Immature natural killer cell (primary cell): ENCODE results near the gene SUPT3H. TPM values are rescaled to one million over a fixed set of nuclear protein-coding genes. Genes with fewer than 3 reads are reported as not detected.

Experiments used
- DNase-seq, 3 donors: peaks; one replicate each; pipeline ENCODE4 v3.0.0; 2022; ENCODE audit warnings: mixed read lengths in 1 of 3
- H3K27ac Mint-ChIP-seq, 6 donors: one replicate each; pipeline ENCODE4 v1.8.0; 2020; ENCODE audit warnings: mixed read lengths in 6 of 6, mild to moderate bottlenecking in 5 of 6, inconsistent platforms in 4 of 6, moderate library complexity in 3 of 6
- H3K27me3 Mint-ChIP-seq, 3 donors: one replicate each; pipeline ENCODE4 v1.8.0; 2020 to 2021; ENCODE audit warnings: low read depth in 3 of 3, mild to moderate bottlenecking in 3 of 3, mixed read lengths in 3 of 3, moderate library complexity in 3 of 3, inconsistent platforms in 1 of 3
- H3K36me3 Mint-ChIP-seq, 3 donors: one replicate each; pipeline ENCODE4 v1.8.0; 2020; ENCODE audit warnings: mixed read lengths in 3 of 3, inconsistent platforms in 2 of 3, mild to moderate bottlenecking in 2 of 3
- H3K4me1 Mint-ChIP-seq, 2 donors: one replicate each; pipeline ENCODE4 v1.8.0; 2020; ENCODE audit warnings: inconsistent platforms in 2 of 2, mild to moderate bottlenecking in 2 of 2, mixed read lengths in 2 of 2, moderate library complexity in 1 of 2
- H3K4me3 Mint-ChIP-seq, 5 donors: one replicate each; pipeline ENCODE4 v1.8.0; 2020; ENCODE audit warnings: mild to moderate bottlenecking in 5 of 5, mixed read lengths in 5 of 5, inconsistent platforms in 3 of 5, moderate library complexity in 3 of 5
- H3K9me3 Mint-ChIP-seq, 6 donors: one replicate each; pipeline ENCODE4 v1.8.0; 2020; ENCODE audit warnings: mild to moderate bottlenecking in 6 of 6, mixed read lengths in 6 of 6, inconsistent platforms in 4 of 6, moderate library complexity in 3 of 6
- polyA plus RNA-seq, 3 donors: library from polyadenylated mRNA; unstranded; fragments of 300-500 nt; fragmentation: Illumina TruSeq; gene quantifications; one replicate each; pipeline ENCODE4 v1.2.3, GENCODE V29; 2021

The SUPT3H gene
- 10 to 100 TPM in 1 of 3 donors, 1 to 10 TPM in 2; 3.4 to 12.5 (median 8.8) TPM for polyA plus RNA-seq

- Mint-ChIP-seq H3K27ac (peak within 1 kb of the TSS; percentile 93 to 99 (median 98)), H3K36me3 (no peaks in the 10 kb centered on the region), H3K9me3 (no peaks in the 10 kb centered on the region), H3K4me3 (peak within 1 kb of the TSS; percentile 95 to 100 (median 100)), H3K4me1 (peaks cover 20 to 27% of the 10 kb centered on the region in 2 donors), H3K27me3 (peaks cover 5 to 15% (median 15%) of the 10 kb centered on the region in 3 donors)
- DNase-seq: peak; percentile 90 to 93 (median 93)
These were observed at the start of gene SUPT3H for GRCh38 chr6:45377554-45378333. SUPT3H (minus strand) TSS chr6:45377934.

GRCh38 chr6:45426251-45426650 is 48.5 kb upstream of the SUPT3H start:
- Mint-ChIP-seq H3K27me3 (peaks cover 11 to 22% (median 16%) of the 10 kb centered on the region in 3 donors), H3K9me3 (peaks cover 0 to 2% (median 0%) of the 10 kb centered on the region in 6 donors), H3K4me1 (peaks cover 30 to 72% of the 10 kb centered on the region in 2 donors), H3K4me3 (peak overlapping the region in 3 of 5 donors; percentile 2 to 55 (median 32)), H3K36me3 (no peaks in the 10 kb centered on the region), H3K27ac (no peak overlapping the region)
- no peak for DNase-seq

- peak overlapping the region; percentile 48 to 94 (median 93) for H3K4me3 Mint-ChIP-seq
- H3K27me3 Mint-ChIP-seq: peaks cover 21 to 36% (median 32%) of the 10 kb centered on the region in 3 donors
- H3K27ac Mint-ChIP-seq: peak overlapping the region in 3 of 6 donors; percentile 2 to 74 (median 68)
- peaks cover 0 to 2% (median 0%) of the 10 kb centered on the region in 6 donors for H3K9me3 Mint-ChIP-seq
- H3K36me3 Mint-ChIP-seq: no peaks in the 10 kb centered on the region
- no peak for DNase-seq
- H3K4me1 Mint-ChIP-seq: peaks cover 38 to 77% of the 10 kb centered on the region in 2 donors
These were observed 46.7 kb upstream of the SUPT3H start for GRCh38 chr6:45424451-45424861.

GRCh38 chr6:45423824-45424450 is 46.2 kb upstream of the SUPT3H start:
- Mint-ChIP-seq H3K4me3 (peak overlapping the region; percentile 48 to 94 (median 93)), H3K36me3 (no peaks in the 10 kb centered on the region), H3K9me3 (peaks cover 0 to 2% (median 0%) of the 10 kb centered on the region in 6 donors), H3K27ac (peak overlapping the region in 2 of 6 donors; percentile 68 to 74), H3K4me1 (peaks cover 42 to 77% of the 10 kb centered on the region in 2 donors), H3K27me3 (peaks cover 25 to 38% (median 36%) of the 10 kb centered on the region in 3 donors)
- peak in 2 of 3 donors; percentile 13 to 22 for DNase-seq

- Mint-ChIP-seq H3K9me3 (peaks cover 0 to 2% (median 0%) of the 10 kb centered on the region in 6 donors), H3K27ac (peak overlapping the region; percentile 23 to 95 (median 76)), H3K4me1 (peaks cover 42 to 71% of the 10 kb centered on the region in 2 donors), H3K27me3 (peaks cover 25 to 41% (median 36%) of the 10 kb centered on the region in 3 donors), H3K4me3 (peak overlapping the region; percentile 82 to 94 (median 93)), H3K36me3 (no peaks in the 10 kb centered on the region)
- peak in 1 of 3 donors; percentile 31 for DNase-seq
These were observed 45.5 kb upstream of the SUPT3H start for GRCh38 chr6:45423111-45423823.

GRCh38 chr6:45422503-45423110 is 44.9 kb upstream of the SUPT3H start:
- Mint-ChIP-seq H3K4me3 (peak overlapping the region; percentile 88 to 95 (median 94)), H3K4me1 (peaks cover 42 to 65% of the 10 kb centered on the region in 2 donors), H3K27ac (peak overlapping the region; percentile 26 to 95 (median 84)), H3K36me3 (no peaks in the 10 kb centered on the region), H3K9me3 (peaks cover 0 to 2% (median 0%) of the 10 kb centered on the region in 6 donors), H3K27me3 (peaks cover 25 to 41% (median 39%) of the 10 kb centered on the region in 3 donors)
- DNase-seq: peak; percentile 60 to 68 (median 61)

- peak overlapping the region; percentile 65 to 91 (median 84) for H3K27ac Mint-ChIP-seq
- H3K4me1 Mint-ChIP-seq: peaks cover 42 to 62% of the 10 kb centered on the region in 2 donors
- peak; percentile 31 to 55 (median 42) for DNase-seq
- peak overlapping the region; percentile 93 to 95 (median 94) for H3K4me3 Mint-ChIP-seq
- no peaks in the 10 kb centered on the region for H3K36me3 Mint-ChIP-seq
- H3K9me3 Mint-ChIP-seq: peaks cover 0 to 2% (median 0%) of the 10 kb centered on the region in 6 donors
- H3K27me3 Mint-ChIP-seq: peaks cover 25 to 41% (median 39%) of the 10 kb centered on the region in 3 donors
These were observed 44.2 kb upstream of the SUPT3H start for GRCh38 chr6:45421709-45422502.

GRCh38 chr6:45420909-45421708 is 43.4 kb upstream of the SUPT3H start:
- no peaks in the 10 kb centered on the region for H3K36me3 Mint-ChIP-seq
- H3K27me3 Mint-ChIP-seq: peaks cover 25 to 42% (median 41%) of the 10 kb centered on the region in 3 donors
- peak overlapping the region; percentile 31 to 92 (median 84) for H3K27ac Mint-ChIP-seq
- H3K4me1 Mint-ChIP-seq: peaks cover 42 to 58% of the 10 kb centered on the region in 2 donors
- H3K4me3 Mint-ChIP-seq: peak overlapping the region; percentile 90 to 95 (median 93)
- peaks cover 0 to 2% (median 0%) of the 10 kb centered on the region in 6 donors for H3K9me3 Mint-ChIP-seq
- DNase-seq: no peak

GRCh38 chr6:45420083-45420908 is 42.6 kb upstream of the SUPT3H start:
- Mint-ChIP-seq H3K9me3 (peaks cover 0 to 2% (median 0%) of the 10 kb centered on the region in 6 donors), H3K4me3 (peak overlapping the region; percentile 90 to 95 (median 93)), H3K27me3 (peaks cover 25 to 41% (median 40%) of the 10 kb centered on the region in 3 donors), H3K27ac (peak overlapping the region in 5 of 6 donors; percentile 31 to 92 (median 57)), H3K4me1 (peaks cover 42 to 51% of the 10 kb centered on the region in 2 donors), H3K36me3 (no peaks in the 10 kb centered on the region)
- peak; percentile 32 to 41 (median 35) for DNase-seq

GRCh38 chr6:45419571-45420082 is 41.9 kb upstream of the SUPT3H start:
- Mint-ChIP-seq H3K4me1 (peaks cover 38 to 45% of the 10 kb centered on the region in 2 donors), H3K36me3 (no peaks in the 10 kb centered on the region), H3K27me3 (peaks cover 25 to 45% (median 45%) of the 10 kb centered on the region in 3 donors), H3K9me3 (peaks cover 0 to 2% (median 0%) of the 10 kb centered on the region in 6 donors), H3K4me3 (peak overlapping the region; percentile 90 to 95 (median 93)), H3K27ac (peak overlapping the region in 2 of 6 donors; percentile 27 to 75)
- peak in 2 of 3 donors; percentile 28 to 41 for DNase-seq

- H3K4me3 Mint-ChIP-seq: no peak overlapping the region
- no peaks in the 10 kb centered on the region for H3K36me3 Mint-ChIP-seq
- H3K9me3 Mint-ChIP-seq: peaks cover 0 to under 1% (median 0%) of the 10 kb centered on the region in 6 donors
- H3K4me1 Mint-ChIP-seq: peaks cover 27 to 36% of the 10 kb centered on the region in 2 donors
- peaks cover 24 to 42% (median 36%) of the 10 kb centered on the region in 3 donors for H3K27me3 Mint-ChIP-seq
- DNase-seq: no peak
- H3K27ac Mint-ChIP-seq: no peak overlapping the region
These were observed 39.7 kb upstream of the SUPT3H start for GRCh38 chr6:45417436-45417835.
